GM06990 (cell line): ENCODE data around the gene JUND.

Source experiments
- DNase-seq: peaks from one replicate; pipeline ENCODE4 v3.0.0-alpha.2; 2011; ENCODE audit not compliant: insufficient read length; ENCODE audit errors: extremely low read depth
- H3K27me3 ChIP-seq: replicated peaks from 2 replicates; pipeline ENCODE4 v1.6.0; 2011; ENCODE audit warnings: low read length; ENCODE audit not compliant: control insufficient read depth, insufficient read depth
- H3K36me3 ChIP-seq: 2 replicates; pipeline ENCODE4 v1.5.1; 2011; ENCODE audit warnings: low read length; ENCODE audit not compliant: control insufficient read depth, insufficient read depth
- H3K4me3 ChIP-seq: replicated peaks from 2 replicates; pipeline ENCODE4 v1.5.1; 2011; ENCODE audit warnings: low read depth, mild to moderate bottlenecking, control low read depth, low read length
- CTCF ChIP-seq: IDR thresholded peaks from 2 replicates; pipeline ENCODE4 v1.5.1; 2011; ENCODE audit warnings: low read length, control low read depth, mild to moderate bottlenecking, inconsistent platforms; ENCODE audit not compliant: insufficient read depth, poor library complexity, severe bottlenecking

JUND gene

GRCh38 chr19:18253716-18254115, 27.7 kb downstream of the JUND start:
- Histone ChIP-seq H3K4me3 (no peak overlapping the region), H3K27me3 (no peaks in the 10 kb centered on the region; the same call in 1 of the 2 replicates), H3K36me3 (no peaks in the 10 kb centered on the region)
- DNase-seq: no peak
- no peak for TF ChIP-seq CTCF

GRCh38 chr19:18253130-18253529, 28.3 kb downstream of the JUND start:
- no peaks in the 10 kb centered on the region for H3K36me3 ChIP-seq
- no peak for DNase-seq
- TF ChIP-seq CTCF: no peak
- no peaks in the 10 kb centered on the region; the same call in 1 of the 2 replicates for H3K27me3 ChIP-seq
- no peak overlapping the region for H3K4me3 ChIP-seq

- H3K4me3 ChIP-seq: no peak overlapping the region
- H3K27me3 ChIP-seq: no peaks in the 10 kb centered on the region; the same call in 1 of the 2 replicates
- no peak for TF ChIP-seq CTCF
- no peaks in the 10 kb centered on the region for H3K36me3 ChIP-seq
- no peak for DNase-seq
These were observed 29.1 kb downstream of the JUND start for GRCh38 chr19:18252370-18252717.

- Histone ChIP-seq H3K36me3 (no peaks in the 10 kb centered on the region), H3K4me3 (no peak overlapping the region), H3K27me3 (no peaks in the 10 kb centered on the region; the same call in 1 of the 2 replicates)
- peak; percentile 92 for TF ChIP-seq CTCF
- DNase-seq: peak; percentile 50
These were observed 29.6 kb downstream of the JUND start for GRCh38 chr19:18251587-18252369.

- Histone ChIP-seq H3K36me3 (no peaks in the 10 kb centered on the region), H3K4me3 (no peak overlapping the region), H3K27me3 (no peaks in the 10 kb centered on the region; the same call in 1 of the 2 replicates)
- no peak for TF ChIP-seq CTCF
- DNase-seq: no peak
These were observed 31.6 kb downstream of the JUND start for GRCh38 chr19:18249834-18250233.
